ENCODE data around the gene CDC14A.

CDC14A gene

DNA sequence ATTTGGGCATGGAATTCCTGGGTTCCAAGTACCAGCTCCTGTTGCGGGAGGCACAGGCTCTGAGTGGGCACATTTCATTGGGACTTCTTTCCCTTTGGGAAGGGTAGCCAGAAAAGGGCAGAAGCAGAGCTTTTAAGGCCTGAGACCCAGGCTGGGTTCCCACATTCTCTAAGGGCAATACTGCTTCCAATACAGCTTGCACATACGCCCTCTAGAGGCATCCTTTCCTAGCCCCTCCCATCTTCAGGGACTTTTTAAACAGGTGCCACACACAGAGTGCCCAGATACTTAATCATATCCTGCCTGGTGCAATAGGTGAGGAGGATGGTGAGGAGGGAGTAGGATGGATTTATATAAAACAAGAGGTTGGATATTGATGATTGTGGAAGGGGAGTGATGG is 191.3 kb downstream of the CDC14A start:
- DNase-seq, result peak; percentile 54

DNA sequence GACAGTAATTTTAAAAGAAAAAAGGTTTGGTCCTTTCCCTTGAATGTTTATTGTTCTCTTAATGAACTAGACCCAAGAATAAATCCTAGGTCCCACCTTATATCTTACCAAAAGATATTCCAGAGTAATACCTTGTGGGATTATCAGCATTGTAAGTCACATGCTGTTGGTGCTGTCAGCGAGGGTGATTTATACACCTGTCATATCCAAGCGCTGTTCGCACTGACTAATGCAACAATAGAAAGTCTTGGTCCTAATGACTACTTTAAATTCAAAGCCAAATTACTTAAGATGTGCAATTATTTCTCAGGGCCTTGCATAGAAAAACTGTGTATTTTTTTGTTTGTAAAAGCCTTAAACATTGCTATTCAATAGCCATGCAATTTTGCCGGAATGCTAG is 192.5 kb downstream of the CDC14A start:
- no peak for DNase-seq

DNA sequence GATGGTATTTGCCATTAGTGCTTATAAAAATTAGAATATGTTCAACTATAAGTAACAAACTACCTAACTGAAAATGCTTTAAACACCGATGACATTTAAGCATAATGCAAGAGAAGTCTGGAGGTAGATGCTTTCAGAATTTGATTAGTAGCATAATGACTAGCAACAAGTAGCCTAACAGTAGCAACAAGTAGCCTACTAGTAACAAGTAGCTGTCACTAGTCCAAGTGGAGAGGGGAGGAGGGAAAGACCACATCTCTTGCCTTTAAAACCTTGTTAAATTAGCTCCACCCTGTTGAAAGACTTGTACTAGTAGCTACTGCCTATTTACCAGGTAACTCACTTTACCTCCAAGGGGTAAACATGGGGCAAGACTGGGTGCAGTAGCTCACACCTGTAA is 193.5 kb downstream of the CDC14A start:
- no peak for DNase-seq

DNA sequence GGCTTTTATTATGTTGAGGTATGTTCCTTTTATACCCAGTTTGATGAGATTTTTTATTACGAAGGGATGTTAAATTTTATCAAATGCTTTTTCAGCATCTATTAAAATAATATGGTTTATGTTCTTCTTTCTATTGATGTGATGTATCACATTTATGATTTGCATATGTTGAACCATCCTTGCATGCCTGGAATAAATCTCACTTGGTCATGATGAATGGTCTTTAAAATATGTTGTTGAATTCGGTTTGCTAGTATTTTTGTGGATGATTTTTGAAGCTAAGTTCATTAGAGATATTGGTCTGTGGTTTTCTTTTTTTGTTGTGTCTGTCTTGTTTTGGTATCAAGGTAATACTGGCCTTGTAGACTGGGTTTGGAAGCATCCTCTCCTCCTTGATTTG is 199.7 kb downstream of the CDC14A start:
- no peak for DNase-seq

- no peak for DNase-seq
These were observed 200.6 kb downstream of the CDC14A start for GRCh38 chr1:100552922-100553321.

- no peak for DNase-seq
These were observed 203.9 kb downstream of the CDC14A start for GRCh38 chr1:100556181-100556580.

DNA sequence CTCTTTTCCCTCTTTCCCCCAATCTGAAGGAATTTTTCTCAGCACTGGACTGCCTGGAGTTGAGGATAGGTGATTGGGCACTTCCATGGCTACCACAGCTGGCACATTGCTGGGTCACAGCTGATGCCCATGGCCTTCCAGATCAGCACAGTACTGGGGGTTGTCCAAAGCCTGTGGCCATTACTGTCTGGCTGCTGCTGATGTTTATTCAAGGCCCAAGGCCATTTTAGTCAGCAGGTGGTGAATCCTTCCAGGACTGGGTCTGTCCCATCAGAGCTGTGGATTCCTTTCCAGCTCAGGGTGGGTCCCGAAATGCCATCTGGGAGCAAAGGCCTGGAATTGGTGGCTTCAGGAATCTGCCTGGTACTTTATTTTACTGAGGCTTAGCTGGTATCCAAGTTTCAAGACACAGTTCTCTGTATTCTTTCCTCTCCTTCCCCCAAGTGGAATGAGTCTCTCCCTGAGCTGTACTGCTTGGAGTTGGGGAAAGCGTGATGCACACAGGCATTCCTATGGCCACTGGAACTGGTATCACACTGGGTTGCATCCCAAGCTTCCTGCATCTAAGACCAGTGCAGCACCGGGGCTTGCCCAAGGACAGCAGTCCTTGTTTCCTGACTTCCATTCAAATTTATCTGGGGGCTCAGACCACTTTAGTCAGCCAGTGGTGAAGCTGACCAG is 204.8 kb downstream of the CDC14A start:
- DNase-seq, result no peak

DNA sequence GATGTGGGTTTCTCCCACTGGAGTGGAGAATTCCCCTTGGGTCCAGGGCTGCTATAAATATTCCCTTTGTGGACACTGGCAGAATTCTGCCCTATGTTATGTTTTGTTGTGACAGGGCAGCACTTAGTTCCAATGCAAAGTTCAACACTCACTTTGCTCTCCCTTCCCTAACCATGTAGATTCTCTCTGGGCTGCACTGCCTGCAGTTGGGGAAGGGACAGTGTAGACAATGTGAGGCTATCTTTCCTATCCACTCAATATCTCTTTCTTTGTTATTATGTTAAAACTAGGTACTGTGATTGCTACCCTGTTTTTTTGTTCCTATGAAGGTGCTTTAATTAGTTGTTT is 205.3 kb downstream of the CDC14A start:
- no peak for DNase-seq

- DNase-seq, result no peak
These were observed 213.2 kb downstream of the CDC14A start for GRCh38 chr1:100565533-100565932.

DNA sequence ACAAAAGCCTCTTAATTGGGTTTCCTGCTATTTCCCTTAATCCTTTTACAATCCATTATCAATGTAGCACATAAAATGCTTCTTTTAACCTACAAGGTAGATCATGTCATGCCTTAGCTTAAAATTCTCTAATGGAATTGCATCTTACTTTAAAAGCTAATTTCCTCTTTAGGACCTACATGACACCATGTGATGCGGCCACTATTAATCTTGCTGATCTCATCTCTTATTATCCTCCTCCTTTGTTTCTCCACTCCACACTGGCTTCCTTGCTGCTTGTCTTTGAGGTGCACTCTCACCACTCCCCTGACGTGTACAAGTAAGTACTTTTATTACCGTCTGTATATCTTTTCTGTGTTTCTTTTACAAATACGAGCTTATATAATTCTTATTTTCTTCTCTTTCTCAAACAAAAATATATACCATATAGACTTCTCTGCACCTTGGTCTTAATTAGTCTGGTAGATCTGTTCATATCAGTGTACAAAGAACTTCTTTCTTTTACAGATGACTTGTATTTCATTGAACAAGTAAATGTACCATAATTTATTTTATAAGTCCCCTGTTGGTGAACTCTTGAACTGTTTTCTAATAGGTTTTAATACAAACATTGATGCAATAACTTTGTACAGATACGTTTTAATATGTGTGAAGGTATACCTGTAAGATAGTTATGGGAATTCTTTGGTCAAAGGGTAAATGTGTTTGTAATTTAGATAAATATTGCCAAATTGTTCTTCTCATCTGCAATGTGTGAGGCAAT is 213.8 kb downstream of the CDC14A start:
- no peak for DNase-seq

GRCh38 chr1:100567062-100567461 is 214.8 kb downstream of the CDC14A start:
- no peak for DNase-seq

Data from activated CD4-positive, alpha-beta T cell treated with anti-CD3 and anti-CD28 coated beads, Interleukin-10, Interleukin-2, amounts not matched to agents 100 ng/mL and 50 ng/mL, durations not matched to agents 16 hours and 8 hours (primary cell).